ENCODE results near the gene RHOC.

RHOC gene

GRCh38 chr1:112702067-112702395 is 4.9 kb downstream of the RHOC start:
- peak overlapping the region; percentile 88 to 99 for H3K27ac ChIP-seq
- peak in 1 of 2 donors; percentile 16 for DNase-seq
- no peaks in the 10 kb centered on the region for H3K9me3 ChIP-seq
- no peaks in the 10 kb centered on the region for H3K27me3 ChIP-seq
- H3K36me3 ChIP-seq, result peaks cover 10 to 56% (median 56%) of the 10 kb centered on the region in 3 donors
- intact Hi-C loops (cut with DNase I; ENCODE audit: low total_unique reads), result no loop called here
- H3K4me1 ChIP-seq, result peaks cover 16 to 72% (median 59%) of the 10 kb centered on the region in 4 donors
- TF ChIP-seq, protein P1, sequence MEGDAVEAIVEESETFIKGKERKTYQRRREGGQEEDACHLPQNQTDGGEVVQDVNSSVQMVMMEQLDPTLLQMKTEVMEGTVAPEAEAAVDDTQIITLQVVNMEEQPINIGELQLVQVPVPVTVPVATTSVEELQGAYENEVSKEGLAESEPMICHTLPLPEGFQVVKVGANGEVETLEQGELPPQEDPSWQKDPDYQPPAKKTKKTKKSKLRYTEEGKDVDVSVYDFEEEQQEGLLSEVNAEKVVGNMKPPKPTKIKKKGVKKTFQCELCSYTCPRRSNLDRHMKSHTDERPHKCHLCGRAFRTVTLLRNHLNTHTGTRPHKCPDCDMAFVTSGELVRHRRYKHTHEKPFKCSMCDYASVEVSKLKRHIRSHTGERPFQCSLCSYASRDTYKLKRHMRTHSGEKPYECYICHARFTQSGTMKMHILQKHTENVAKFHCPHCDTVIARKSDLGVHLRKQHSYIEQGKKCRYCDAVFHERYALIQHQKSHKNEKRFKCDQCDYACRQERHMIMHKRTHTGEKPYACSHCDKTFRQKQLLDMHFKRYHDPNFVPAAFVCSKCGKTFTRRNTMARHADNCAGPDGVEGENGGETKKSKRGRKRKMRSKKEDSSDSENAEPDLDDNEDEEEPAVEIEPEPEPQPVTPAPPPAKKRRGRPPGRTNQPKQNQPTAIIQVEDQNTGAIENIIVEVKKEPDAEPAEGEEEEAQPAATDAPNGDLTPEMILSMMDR (IDR thresholded peaks at IDR 0.05), result no peak
- no peak overlapping the region for H3K4me3 ChIP-seq

DNA sequence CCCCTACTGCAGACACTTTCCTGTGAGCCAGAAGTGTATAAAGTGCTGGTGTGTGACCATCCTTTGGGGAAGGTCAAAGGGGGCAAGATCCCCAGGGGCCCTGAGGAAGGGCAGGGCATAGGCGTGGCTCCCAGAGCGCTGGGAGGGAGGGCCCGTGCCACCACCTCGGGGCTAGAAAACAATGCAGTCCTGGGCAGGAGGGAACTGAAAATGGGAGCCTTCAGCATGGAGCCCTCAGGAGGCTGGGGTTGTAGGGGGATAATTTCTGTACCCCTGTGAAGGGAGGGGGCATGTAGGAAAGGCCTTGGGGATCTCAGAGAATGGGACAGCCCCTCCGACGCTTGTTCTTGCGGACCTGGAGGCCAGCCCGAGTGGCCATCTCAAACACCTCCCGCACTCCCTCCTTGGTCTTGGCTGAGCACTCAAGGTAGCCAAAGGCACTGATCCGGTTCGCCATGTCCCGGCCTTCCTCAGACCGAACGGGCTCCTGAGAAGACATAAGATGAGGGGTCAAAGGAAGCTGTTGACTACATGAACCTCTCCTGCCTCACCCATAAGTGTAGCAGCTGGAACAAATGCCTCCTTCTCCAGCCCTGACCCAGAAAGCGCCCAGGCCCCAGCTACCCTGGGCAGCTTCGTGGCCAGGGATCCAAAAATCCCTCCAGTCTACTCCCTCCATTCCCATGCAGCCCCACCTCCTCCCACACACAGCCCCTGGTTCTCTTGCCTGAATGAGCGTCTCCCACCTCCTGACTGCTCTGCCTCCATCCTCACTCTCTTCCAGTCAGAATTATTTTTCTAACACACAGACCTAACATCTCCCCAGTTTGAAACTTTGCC is 5.5 kb downstream of the RHOC start:
- H3K4me3 ChIP-seq, result no peak overlapping the region
- H3K27ac ChIP-seq, result peak overlapping the region; percentile 88 to 99
- H3K9me3 ChIP-seq, result no peaks in the 10 kb centered on the region
- H3K4me1 ChIP-seq, result peaks cover 16 to 72% (median 59%) of the 10 kb centered on the region in 4 donors
- TF ChIP-seq, protein P1 (IDR thresholded peaks at IDR 0.05), result no peak
- intact Hi-C loops (cut with DNase I; ENCODE audit: low total_unique reads), result loop anchor here (2.0 kb wide), 1 partner anchor 27 kb away; the partner anchor contains the start of gene MOV10
- H3K36me3 ChIP-seq, result peaks cover 10 to 62% (median 62%) of the 10 kb centered on the region in 3 donors
- DNase-seq, result peak in 1 of 2 donors; percentile 19
- H3K27me3 ChIP-seq, result no peaks in the 10 kb centered on the region

DNA sequence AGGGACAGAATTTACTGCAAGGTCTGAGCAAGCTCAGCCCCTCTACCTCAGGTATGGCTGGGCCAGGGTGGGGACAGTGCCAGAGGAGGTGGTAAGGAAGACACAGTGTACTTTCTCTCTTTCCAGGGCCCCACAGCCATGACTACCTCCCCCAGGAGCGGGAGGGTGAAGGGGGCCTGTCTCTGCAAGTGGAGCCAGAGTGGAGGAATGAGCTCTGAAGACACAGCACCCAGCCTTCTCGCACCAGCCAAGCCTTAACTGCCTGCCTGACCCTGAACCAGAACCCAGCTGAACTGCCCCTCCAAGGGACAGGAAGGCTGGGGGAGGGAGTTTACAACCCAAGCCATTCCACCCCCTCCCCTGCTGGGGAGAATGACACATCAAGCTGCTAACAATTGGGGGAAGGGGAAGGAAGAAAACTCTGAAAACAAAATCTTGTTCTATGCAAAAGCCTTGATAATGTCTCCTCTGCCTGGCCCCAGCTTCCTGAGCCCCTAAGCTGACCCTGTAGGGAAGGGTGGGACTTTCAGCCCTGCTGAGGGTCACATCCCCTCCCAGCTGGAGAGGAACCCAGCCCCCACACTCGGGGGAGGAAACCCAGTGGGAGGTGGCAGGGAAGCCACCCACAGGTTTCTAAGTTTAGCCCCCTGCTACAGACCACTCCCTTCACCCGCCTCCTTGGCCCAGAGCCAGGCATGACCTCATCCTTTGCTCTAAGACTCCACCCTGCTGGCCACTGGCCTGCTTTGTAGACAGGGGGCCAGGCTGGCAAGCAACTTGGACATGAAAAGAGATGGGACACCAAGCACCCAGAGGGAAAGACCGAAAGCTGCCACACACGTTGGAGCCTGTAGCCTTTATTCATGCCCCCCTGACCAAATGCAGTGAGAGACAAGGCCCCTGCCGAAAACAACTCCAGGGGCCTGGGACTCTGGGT is 6.4 kb downstream of the RHOC start:
- no peaks in the 10 kb centered on the region for H3K9me3 ChIP-seq
- DNase-seq, result peak; percentile 98
- H3K27ac ChIP-seq, result peak overlapping the region; percentile 88 to 99
- TF ChIP-seq, protein P1 (IDR thresholded peaks at IDR 0.05), result peak in 1 of 2 experiments; percentile 6
- intact Hi-C loops (cut with DNase I; ENCODE audit: low total_unique reads), result loop anchor here (2.0 kb wide), 1 partner anchor 26 kb away; the partner anchor contains the start of gene MOV10
- H3K4me1 ChIP-seq, result peaks cover 16 to 67% (median 55%) of the 10 kb centered on the region in 4 donors
- no peaks in the 10 kb centered on the region for H3K27me3 ChIP-seq
- H3K36me3 ChIP-seq, result peaks cover 10 to 71% (median 70%) of the 10 kb centered on the region in 3 donors
- no peak overlapping the region for H3K4me3 ChIP-seq

- intact Hi-C loops (cut with DNase I; ENCODE audit: low total_unique reads), result loop anchor here (2.0 kb wide), 1 partner anchor 25 kb away; the partner anchor contains the start of gene MOV10
These were observed 7.3 kb downstream of the RHOC start for GRCh38 chr1:112699425-112700144.

More at GRCh38 chr1:112699425-112700144, 7.3 kb downstream of the RHOC start:
- no peak overlapping the region for H3K4me3 ChIP-seq
- H3K9me3 ChIP-seq, result no peaks in the 10 kb centered on the region
- TF ChIP-seq, protein P1 (IDR thresholded peaks at IDR 0.05), result no peak
- peak overlapping the region; percentile 88 to 99 for H3K27ac ChIP-seq
- H3K27me3 ChIP-seq, result no peaks in the 10 kb centered on the region
- peak in 1 of 2 donors; percentile 7 for DNase-seq
- H3K36me3 ChIP-seq, result peaks cover 10 to 81% (median 78%) of the 10 kb centered on the region in 3 donors
- peaks cover 16 to 62% (median 46%) of the 10 kb centered on the region in 4 donors for H3K4me1 ChIP-seq

All from tibial artery (tissue), 4 donors.